ENCODE data around the gene ZC3H4. TPM values are rescaled to one million over a fixed set of nuclear protein-coding genes. Genes with fewer than 3 reads are reported as not detected.

ZC3H4 gene
- total RNA-seq, 1 experiment from 2014 or later: 73.0 TPM

DNA sequence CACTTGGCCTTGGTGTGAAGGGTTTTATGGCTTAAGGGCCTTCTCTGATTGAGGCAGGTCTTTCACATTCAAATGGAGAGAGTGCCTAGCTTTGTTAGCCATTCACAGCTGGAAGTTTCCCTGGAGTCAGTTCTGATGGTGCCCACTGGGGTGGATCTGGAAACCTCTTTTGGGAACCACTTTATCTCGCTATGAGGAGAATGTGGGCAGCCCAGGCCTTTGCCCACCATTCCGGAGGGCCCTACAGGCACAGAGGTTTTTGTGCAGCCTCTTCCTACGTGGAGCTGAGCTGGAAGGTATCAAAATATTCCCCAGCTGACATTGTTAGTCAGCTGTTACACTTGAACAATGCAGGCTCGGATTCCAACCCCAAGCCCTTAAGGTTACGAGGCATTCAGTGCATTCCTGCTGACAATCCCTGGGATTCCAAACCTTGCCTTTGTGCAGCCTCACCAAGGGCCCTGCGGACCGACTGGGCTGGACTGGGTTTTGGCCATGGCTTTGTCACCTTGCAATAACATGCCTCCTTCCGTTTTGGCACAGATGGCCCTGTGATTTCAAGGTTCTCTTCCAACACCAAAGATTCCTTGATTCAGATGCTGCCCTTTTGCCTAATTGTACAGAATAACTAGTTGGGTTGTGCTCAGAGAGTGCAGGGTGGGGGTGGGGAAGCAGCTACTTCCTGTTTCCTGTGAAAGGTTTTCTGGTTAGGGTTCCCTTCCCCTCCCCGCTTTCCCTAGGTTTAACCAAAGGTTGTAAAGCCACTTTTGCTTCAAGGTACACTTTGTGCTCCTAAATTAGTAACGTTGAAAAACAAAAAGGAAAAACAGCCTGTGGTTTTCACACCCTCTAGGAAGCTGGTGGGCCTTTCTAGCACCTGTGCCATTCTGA, 44.1 kb upstream of the ZC3H4 start:
- BruUV-seq (replicated peaks): no TSS peak
- H3K27ac Mint-ChIP-seq (ENCODE audit: unreplicated experiment): peak overlapping the region; percentile 36
- no peak overlapping the region for H3K4me3 Mint-ChIP-seq (ENCODE audit: low read depth, unreplicated experiment)
- peaks cover 75% of the 10 kb centered on the region for H3K36me3 Mint-ChIP-seq (ENCODE audit: insufficient read depth, unreplicated experiment)
- DNase-seq: no peak
- intact Hi-C loops (cut with micrococcal nuclease; ENCODE audit: unreplicated experiment): no loop called here
- no peak for TF ChIP-seq CTCF (IDR thresholded peaks at IDR 0.05; ENCODE audit: unreplicated experiment)
- CTCF ChIA-PET: interaction anchor here (0.5 to 1.0 kb wide), 4 partner anchors 33 to 350 kb away, joined by 3 read pairs; no protein-coding TSS in a partner anchor
- H3K27me3 Mint-ChIP-seq (ENCODE audit: unreplicated experiment): no peaks in the 10 kb centered on the region
- H3K9me3 Mint-ChIP-seq (ENCODE audit: low read depth, unreplicated experiment): no peaks in the 10 kb centered on the region
- peaks cover 28% of the 10 kb centered on the region for H3K4me1 Mint-ChIP-seq (ENCODE audit: low read depth, unreplicated experiment)

GRCh38 chr19:47156861-47157430, 43.4 kb upstream of the ZC3H4 start:
- H3K4me3 Mint-ChIP-seq (ENCODE audit: low read depth, unreplicated experiment): no peak overlapping the region
- peak overlapping the region; percentile 43 for H3K27ac Mint-ChIP-seq (ENCODE audit: unreplicated experiment)
- peaks cover 36% of the 10 kb centered on the region for H3K4me1 Mint-ChIP-seq (ENCODE audit: low read depth, unreplicated experiment)
- no TSS peak for BruUV-seq (replicated peaks)
- H3K36me3 Mint-ChIP-seq (ENCODE audit: insufficient read depth, unreplicated experiment): peaks cover 82% of the 10 kb centered on the region
- DNase-seq: no peak
- CTCF ChIA-PET: interaction anchor here (0.6 to 0.7 kb wide), 2 partner anchors 38 to 351 kb away, joined by 3 read pairs; no protein-coding TSS in a partner anchor
- intact Hi-C loops (cut with micrococcal nuclease; ENCODE audit: unreplicated experiment): no loop called here
- H3K9me3 Mint-ChIP-seq (ENCODE audit: low read depth, unreplicated experiment): no peaks in the 10 kb centered on the region
- no peak for TF ChIP-seq CTCF (IDR thresholded peaks at IDR 0.05; ENCODE audit: unreplicated experiment)
- no peaks in the 10 kb centered on the region for H3K27me3 Mint-ChIP-seq (ENCODE audit: unreplicated experiment)

- no peak overlapping the region for H3K27ac Mint-ChIP-seq (ENCODE audit: unreplicated experiment)
Measured at GRCh38 chr19:47155148-47155547, 41.6 kb upstream of the ZC3H4 start.

GRCh38 chr19:47153266-47153665, 39.7 kb upstream of the ZC3H4 start:
- Mint-ChIP-seq H3K27ac (ENCODE audit: unreplicated experiment) (no peak overlapping the region), H3K27me3 (ENCODE audit: unreplicated experiment) (no peaks in the 10 kb centered on the region), H3K36me3 (ENCODE audit: insufficient read depth, unreplicated experiment) (peaks cover 92% of the 10 kb centered on the region), H3K9me3 (ENCODE audit: low read depth, unreplicated experiment) (no peaks in the 10 kb centered on the region), H3K4me3 (ENCODE audit: low read depth, unreplicated experiment) (no peak overlapping the region), H3K4me1 (ENCODE audit: low read depth, unreplicated experiment) (peaks cover 40% of the 10 kb centered on the region)
- DNase-seq: no peak
- BruUV-seq (replicated peaks): no TSS peak
- CTCF ChIA-PET: no interaction called here
- no peak for TF ChIP-seq CTCF (IDR thresholded peaks at IDR 0.05; ENCODE audit: unreplicated experiment)
- intact Hi-C loops (cut with micrococcal nuclease; ENCODE audit: unreplicated experiment): loop anchor here (5.0 kb wide), 1 partner anchor 39 kb away; no protein-coding TSS in a partner anchor

More at GRCh38 chr19:47155148-47155547, 41.6 kb upstream of the ZC3H4 start:
- CTCF ChIA-PET: interaction anchor here (0.6 to 1.1 kb wide), 2 partner anchors 42 to 74 kb away, joined by 3 to 6 read pairs; partner anchors contain the start of gene ZC3H4
- peaks cover 85% of the 10 kb centered on the region for H3K36me3 Mint-ChIP-seq (ENCODE audit: insufficient read depth, unreplicated experiment)
- intact Hi-C loops (cut with micrococcal nuclease; ENCODE audit: unreplicated experiment): no loop called here
- H3K4me1 Mint-ChIP-seq (ENCODE audit: low read depth, unreplicated experiment): peaks cover 45% of the 10 kb centered on the region
- H3K27me3 Mint-ChIP-seq (ENCODE audit: unreplicated experiment): no peaks in the 10 kb centered on the region
- no peaks in the 10 kb centered on the region for H3K9me3 Mint-ChIP-seq (ENCODE audit: low read depth, unreplicated experiment)
- BruUV-seq (replicated peaks): no TSS peak
- TF ChIP-seq CTCF (IDR thresholded peaks at IDR 0.05; ENCODE audit: unreplicated experiment): no peak
- no peak overlapping the region for H3K4me3 Mint-ChIP-seq (ENCODE audit: low read depth, unreplicated experiment)
- no peak for DNase-seq
